ENCODE measurements around the gene VPS26C.
"Not testable (repeated sequence)": the region's sequence is repeated elsewhere in the genome, so short reads cannot be mapped to it uniquely, and the experiment has no call there.

VPS26C gene

GRCh38 chr21:37281993-37282392 lies 14.9 kb upstream of the VPS26C start:
- Histone ChIP-seq H3K27ac (ENCODE audit: low read depth, low read length) (no peak overlapping the region), H3K36me3 (ENCODE audit: low read length) (no peaks in the 10 kb centered on the region), H3K79me2 (ENCODE audit: insufficient read depth, low read length) (no peaks in the 10 kb centered on the region), H3K4me3 (ENCODE audit: insufficient read depth, low read length, poor library complexity, severe bottlenecking) (no peak overlapping the region), H4K20me1 (ENCODE audit: low read depth, low read length) (no peaks in the 10 kb centered on the region), H3F3A (ENCODE audit: insufficient read depth) (no peaks in the 10 kb centered on the region), H3K9me2 (replicated peaks; ENCODE audit: insufficient read depth, low read length) (no peaks in the 10 kb centered on the region), H3K4me2 (ENCODE audit: low read depth, low read length, poor library complexity, severe bottlenecking) (no peak overlapping the region), H3K9me3 (ENCODE audit: insufficient read depth, low read length) (no peaks in the 10 kb centered on the region), H2AFZ (ENCODE audit: low read depth, low read length, severe bottlenecking) (no peak overlapping the region), H3K9ac (ENCODE audit: low read length) (no peak overlapping the region), H3K27me3 (ENCODE audit: low read length) (no peaks in the 10 kb centered on the region)
- no peak for TF ChIP-seq CTCF (IDR thresholded peaks at IDR 0.05; ENCODE audit: insufficient read depth, low read length, poor library complexity, severe bottlenecking)

- Histone ChIP-seq H3K4me3 (ENCODE audit: insufficient read depth, low read length, poor library complexity, severe bottlenecking) (no peak overlapping the region), H3K27ac (ENCODE audit: low read depth, low read length) (no peak overlapping the region), H3K9ac (ENCODE audit: low read length) (no peak overlapping the region), H3K27me3 (ENCODE audit: low read length) (no peaks in the 10 kb centered on the region), H3K4me2 (ENCODE audit: low read depth, low read length, poor library complexity, severe bottlenecking) (no peak overlapping the region), H3K9me2 (replicated peaks; ENCODE audit: insufficient read depth, low read length) (no peaks in the 10 kb centered on the region), H3K79me2 (ENCODE audit: insufficient read depth, low read length) (no peaks in the 10 kb centered on the region), H3K9me3 (ENCODE audit: insufficient read depth, low read length) (no peaks in the 10 kb centered on the region), H3K36me3 (ENCODE audit: low read length) (no peaks in the 10 kb centered on the region), H4K20me1 (ENCODE audit: low read depth, low read length) (no peaks in the 10 kb centered on the region), H2AFZ (ENCODE audit: low read depth, low read length, severe bottlenecking) (no peak overlapping the region), H3F3A (ENCODE audit: insufficient read depth) (no peaks in the 10 kb centered on the region)
- TF ChIP-seq CTCF (IDR thresholded peaks at IDR 0.05; ENCODE audit: insufficient read depth, low read length, poor library complexity, severe bottlenecking) (no peak), EZH2phosphoT487 (conservative IDR thresholded peaks at IDR 0.05; ENCODE audit: low read length) (no peak)
Measured at GRCh38 chr21:37281579-37281978, 14.4 kb upstream of the VPS26C start.

GRCh38 chr21:37279271-37279670 lies 12.1 kb upstream of the VPS26C start:
- H3F3A ChIP-seq (ENCODE audit: insufficient read depth); H3K9ac ChIP-seq (ENCODE audit: low read length); H3K27me3 ChIP-seq (ENCODE audit: low read length); H3K9me2 ChIP-seq (replicated peaks; ENCODE audit: insufficient read depth, low read length); H3K79me2 ChIP-seq (ENCODE audit: insufficient read depth, low read length); H2AFZ ChIP-seq (ENCODE audit: low read depth, low read length, severe bottlenecking); H3K4me2 ChIP-seq (ENCODE audit: low read depth, low read length, poor library complexity, severe bottlenecking); H3K36me3 ChIP-seq (ENCODE audit: low read length); H3K9me3 ChIP-seq (ENCODE audit: insufficient read depth, low read length); H3K27ac ChIP-seq (ENCODE audit: low read depth, low read length); H4K20me1 ChIP-seq (ENCODE audit: low read depth, low read length); H3K4me3 ChIP-seq (ENCODE audit: insufficient read depth, low read length, poor library complexity, severe bottlenecking): not testable (repeated sequence)

- H3K27me3 ChIP-seq (ENCODE audit: low read length), result no peaks in the 10 kb centered on the region
- no peak overlapping the region for H3K9ac ChIP-seq (ENCODE audit: low read length)
Measured at GRCh38 chr21:37278199-37278598, 11.1 kb upstream of the VPS26C start.

More at GRCh38 chr21:37278199-37278598, 11.1 kb upstream of the VPS26C start:
- H3K4me2 ChIP-seq (ENCODE audit: low read depth, low read length, poor library complexity, severe bottlenecking), result no peak overlapping the region
- H3K79me2 ChIP-seq (ENCODE audit: insufficient read depth, low read length), result no peaks in the 10 kb centered on the region
- no peaks in the 10 kb centered on the region for H3K36me3 ChIP-seq (ENCODE audit: low read length)
- no peaks in the 10 kb centered on the region for H3K9me3 ChIP-seq (ENCODE audit: insufficient read depth, low read length)
- no peaks in the 10 kb centered on the region for H3F3A ChIP-seq (ENCODE audit: insufficient read depth)
- no peaks in the 10 kb centered on the region for H3K9me2 ChIP-seq (replicated peaks; ENCODE audit: insufficient read depth, low read length)
- TF ChIP-seq EZH2phosphoT487 (conservative IDR thresholded peaks at IDR 0.05; ENCODE audit: low read length) (no peak), CTCF (IDR thresholded peaks at IDR 0.05; ENCODE audit: insufficient read depth, low read length, poor library complexity, severe bottlenecking) (no peak)
- no peak overlapping the region for H3K27ac ChIP-seq (ENCODE audit: low read depth, low read length)
- H3K4me3 ChIP-seq (ENCODE audit: insufficient read depth, low read length, poor library complexity, severe bottlenecking), result no peak overlapping the region
- no peaks in the 10 kb centered on the region for H4K20me1 ChIP-seq (ENCODE audit: low read depth, low read length)
- H2AFZ ChIP-seq (ENCODE audit: low read depth, low read length, severe bottlenecking), result no peak overlapping the region
